WTC11 (cell line): ENCODE data around the gene DLG5. TPM values are rescaled to one million over a fixed set of nuclear protein-coding genes. Genes with fewer than 3 reads are reported as not detected.

Experiments used
- ATAC-seq: fragments of 200-7000 bp; cut with Tn5 transposase; 2 replicates; pipeline ENCODE4 v1.10.0; 2021; ENCODE audit warnings: mild to moderate bottlenecking, moderate library complexity
- CTCF ChIA-PET: fragments of 300-600 bp; sonication (Branson Sonifier 250); formaldehyde crosslinking; loops from one replicate; lab custom pipeline; 2021; ENCODE audit warnings: antibody characterized with exemption; lab: Charles Lee
- POLR2A ChIA-PET: fragments of 350-600 bp; sonication (Branson Sonifier 250); formaldehyde crosslinking; loops from one replicate; lab custom pipeline; 2021; ENCODE audit warnings: antibody characterized with exemption; lab: Charles Lee
- DNase-seq: peaks from one replicate; pipeline ENCODE4 v3.0.0; 2021; ENCODE audit warnings: low spot score
- H3K27ac Mint-ChIP-seq: 2 replicates; pipeline ENCODE4 v1.8.0; 2021; ENCODE audit warnings: mixed read lengths
- H3K27me3 Mint-ChIP-seq: 2 replicates; pipeline ENCODE4 v1.8.0; 2021; ENCODE audit warnings: low read depth, mild to moderate bottlenecking, moderate library complexity, mixed read lengths
- H3K36me3 Mint-ChIP-seq: 2 replicates; pipeline ENCODE4 v1.8.0; 2021; ENCODE audit warnings: mixed read lengths
- H3K4me1 Mint-ChIP-seq: 2 replicates; pipeline ENCODE4 v1.8.0; 2022; ENCODE audit warnings: mixed read lengths
- H3K4me3 Mint-ChIP-seq: 2 replicates; pipeline ENCODE4 v1.8.0; 2021; ENCODE audit warnings: mild to moderate bottlenecking, moderate library complexity, mixed read lengths
- H3K9me3 Mint-ChIP-seq: 2 replicates; pipeline ENCODE4 v1.8.0; 2021; ENCODE audit warnings: mixed read lengths
- AR ChIP-seq: fragments of 250-450 bp; sonication (Bioruptor Pico); IDR thresholded peaks from 2 replicates; pipeline ENCODE4 v1.9.0; 2021; ENCODE audit warnings: mild to moderate bottlenecking
- ARID4B ChIP-seq: sonication (generic); formaldehyde crosslinking; IDR thresholded peaks from 2 replicates; pipeline ENCODE4 v1.8.0; 2023; ENCODE audit warnings: missing genetic modification reagents, mild to moderate bottlenecking, borderline replicate concordance
- ATF1 ChIP-seq: sonication (generic); formaldehyde crosslinking; IDR thresholded peaks from 2 replicates; pipeline ENCODE4 v1.8.1; 2023; ENCODE audit warnings: mild to moderate bottlenecking, moderate library complexity, missing genetic modification reagents
- CTCF ChIP-seq: fragments of 200-600 bp; IDR thresholded peaks from 2 replicates; pipeline ENCODE4 v1.8.0; 2022; ENCODE audit warnings: antibody characterized with exemption
- FOXK1 ChIP-seq: sonication (generic); formaldehyde crosslinking; IDR thresholded peaks from 2 replicates; pipeline ENCODE4 v1.8.0; 2022; ENCODE audit warnings: mild to moderate bottlenecking, moderate library complexity, missing genetic modification reagents
- NFYB ChIP-seq: sonication (generic); formaldehyde crosslinking; conservative IDR thresholded peaks from 2 replicates; pipeline ENCODE4 v1.8.0; 2022; ENCODE audit warnings: low read depth, missing genetic modification reagents
- NR1H2 ChIP-seq: sonication (generic); formaldehyde crosslinking; IDR thresholded peaks from 2 replicates; pipeline ENCODE4 v1.9.0; 2021; ENCODE audit warnings: mild to moderate bottlenecking, moderate library complexity, missing genetic modification reagents
- PRRX2 ChIP-seq: fragments of 250-450 bp; sonication (Bioruptor Pico); IDR thresholded peaks from 2 replicates; pipeline ENCODE4 v1.8.0; 2021; ENCODE audit warnings: mild to moderate bottlenecking
- RORB ChIP-seq: fragments of 250-450 bp; sonication (Bioruptor Pico); IDR thresholded peaks from 2 replicates; pipeline ENCODE4 v1.9.0; 2021; ENCODE audit warnings: mild to moderate bottlenecking
- TEAD1 ChIP-seq: sonication (generic); formaldehyde crosslinking; IDR thresholded peaks from 2 replicates; pipeline ENCODE4 v1.8.0; 2022; ENCODE audit warnings: mild to moderate bottlenecking, missing genetic modification reagents
- TEAD4 ChIP-seq: sonication (generic); formaldehyde crosslinking; IDR thresholded peaks from 2 replicates; pipeline ENCODE4 v1.8.0; 2022; ENCODE audit warnings: mild to moderate bottlenecking, missing genetic modification reagents
- TP53 ChIP-seq: sonication (generic); formaldehyde crosslinking; IDR thresholded peaks from 2 replicates; pipeline ENCODE4 v1.8.1; 2023; ENCODE audit warnings: mild to moderate bottlenecking, missing genetic modification reagents
- ZNF138 ChIP-seq: sonication (generic); formaldehyde crosslinking; conservative IDR thresholded peaks from 2 replicates; pipeline ENCODE4 v1.8.1; 2022; ENCODE audit warnings: mild to moderate bottlenecking, moderate library complexity, missing genetic modification reagents
- ZNF219 ChIP-seq: sonication (generic); formaldehyde crosslinking; IDR thresholded peaks from 2 replicates; pipeline ENCODE4 v1.8.0; 2023; ENCODE audit warnings: missing genetic modification reagents, mild to moderate bottlenecking, borderline replicate concordance
- ZNF317 ChIP-seq: sonication (generic); formaldehyde crosslinking; IDR thresholded peaks from 2 replicates; pipeline ENCODE4 v1.8.1; 2023; ENCODE audit warnings: low read depth, mild to moderate bottlenecking, moderate library complexity, missing genetic modification reagents, borderline replicate concordance
- ZNF396 ChIP-seq: fragments of 250-450 bp; sonication (Bioruptor Pico); IDR thresholded peaks from 2 replicates; pipeline ENCODE4 v1.8.0; 2021; ENCODE audit warnings: mild to moderate bottlenecking, moderate library complexity, borderline replicate concordance
- ZNF416 ChIP-seq: fragments of 250-450 bp; sonication (Bioruptor Pico); IDR thresholded peaks from 2 replicates; pipeline ENCODE4 v1.9.0; 2021; ENCODE audit warnings: mild to moderate bottlenecking, inconsistent platforms
- ZNF425 ChIP-seq: fragments of 250-450 bp; sonication (Bioruptor Pico); conservative IDR thresholded peaks from 2 replicates; pipeline ENCODE4 v1.9.0; 2021; ENCODE audit warnings: mild to moderate bottlenecking
- total RNA-seq: library from RNA; stranded (reverse); gene quantifications from 3 replicates; pipeline ENCODE4 v1.2.3, GENCODE V29; 2021
- TF ChIP-seq, protein P1 (sequence below): sonication (generic); formaldehyde crosslinking; IDR thresholded peaks from 2 replicates; pipeline ENCODE4 v1.8.0; 2022; ENCODE audit warnings: mild to moderate bottlenecking, missing genetic modification reagents
- TF ChIP-seq, protein P2 (sequence below): sonication (generic); formaldehyde crosslinking; IDR thresholded peaks from 2 replicates; pipeline ENCODE4 v1.8.0; 2022; ENCODE audit warnings: mild to moderate bottlenecking, missing genetic modification reagents

DLG5 gene
- total RNA-seq, 1 experiment from 2014 or later = 65.5 TPM

- CTCF ChIA-PET = interaction anchor here (1.5 kb wide), 1 partner anchor 147 kb away, joined by 4 read pairs; no protein-coding TSS in a partner anchor
- Mint-ChIP-seq H3K27ac (peak overlapping the region; percentile 51; the same call in 1 of the 2 replicates), H3K36me3 (peaks cover 41% of the 10 kb centered on the region), H3K4me1 (0 out of 2 replicates have a peak, but pooled peaks cover 2% of the 10 kb centered on the region), H3K9me3 (no peaks in the 10 kb centered on the region), H3K4me3 (no peak overlapping the region), H3K27me3 (no peaks in the 10 kb centered on the region)
- POLR2A ChIA-PET = no interaction called here
- no peak for TF ChIP-seq ZNF317
- TF ChIP-seq, protein P1, sequence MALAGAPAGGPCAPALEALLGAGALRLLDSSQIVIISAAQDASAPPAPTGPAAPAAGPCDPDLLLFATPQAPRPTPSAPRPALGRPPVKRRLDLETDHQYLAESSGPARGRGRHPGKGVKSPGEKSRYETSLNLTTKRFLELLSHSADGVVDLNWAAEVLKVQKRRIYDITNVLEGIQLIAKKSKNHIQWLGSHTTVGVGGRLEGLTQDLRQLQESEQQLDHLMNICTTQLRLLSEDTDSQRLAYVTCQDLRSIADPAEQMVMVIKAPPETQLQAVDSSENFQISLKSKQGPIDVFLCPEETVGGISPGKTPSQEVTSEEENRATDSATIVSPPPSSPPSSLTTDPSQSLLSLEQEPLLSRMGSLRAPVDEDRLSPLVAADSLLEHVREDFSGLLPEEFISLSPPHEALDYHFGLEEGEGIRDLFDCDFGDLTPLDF (CRISPR knock-in tag) = no peak
- TF ChIP-seq AR (CRISPR knock-in tag) = no peak
- TF ChIP-seq, protein P2, sequence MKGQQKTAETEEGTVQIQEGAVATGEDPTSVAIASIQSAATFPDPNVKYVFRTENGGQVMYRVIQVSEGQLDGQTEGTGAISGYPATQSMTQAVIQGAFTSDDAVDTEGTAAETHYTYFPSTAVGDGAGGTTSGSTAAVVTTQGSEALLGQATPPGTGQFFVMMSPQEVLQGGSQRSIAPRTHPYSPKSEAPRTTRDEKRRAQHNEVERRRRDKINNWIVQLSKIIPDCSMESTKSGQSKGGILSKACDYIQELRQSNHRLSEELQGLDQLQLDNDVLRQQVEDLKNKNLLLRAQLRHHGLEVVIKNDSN (CRISPR knock-in tag) = no peak
- no peak for TF ChIP-seq NFYB (CRISPR knock-in tag)
- no peak for TF ChIP-seq ZNF396 (CRISPR knock-in tag)
- no peak for TF ChIP-seq TEAD4 (CRISPR knock-in tag)
- no peak for TF ChIP-seq CTCF
- TF ChIP-seq RORB (CRISPR knock-in tag) = no peak
- TF ChIP-seq NR1H2 (CRISPR knock-in tag) = no peak
- TF ChIP-seq ZNF416 (CRISPR knock-in tag) = no peak
- no peak for TF ChIP-seq ZNF138
- no peak for TF ChIP-seq TP53 (CRISPR knock-in tag)
- TF ChIP-seq PRRX2 (CRISPR knock-in tag) = no peak
- no peak for TF ChIP-seq ZNF219 (CRISPR knock-in tag)
- no peak for TF ChIP-seq TEAD1
- no peak for TF ChIP-seq ZNF425
- no peak for TF ChIP-seq FOXK1
- ATAC-seq (no peak), DNase-seq (no peak)
Observed at GRCh38 chr10:77827366-77827765, 99.2 kb downstream of the DLG5 start.

GRCh38 chr10:77825965-77826364 is 100.6 kb downstream of the DLG5 start:
- peak; percentile 55 for ATAC-seq
- no peaks in the 10 kb centered on the region for H3K27me3 Mint-ChIP-seq
- H3K36me3 Mint-ChIP-seq = peaks cover 40% of the 10 kb centered on the region
- ChIA-PET POLR2A (no interaction called here), CTCF (no interaction called here)
- H3K4me1 Mint-ChIP-seq = 0 out of 2 replicates have a peak, but pooled peaks cover 2% of the 10 kb centered on the region
- peak overlapping the region; percentile 61; the same call in 1 of the 2 replicates for H3K27ac Mint-ChIP-seq
- no peak for DNase-seq
- H3K4me3 Mint-ChIP-seq = no peak overlapping the region
- no peaks in the 10 kb centered on the region for H3K9me3 Mint-ChIP-seq
- TF ChIP-seq FOXK1 (no peak), ATF1 (CRISPR knock-in tag) (no peak), NFYB (CRISPR knock-in tag) (no peak), ARID4B (CRISPR knock-in tag) (no peak)
